GM12878 (cell line): ENCODE measurements around the gene IFNAR1. TPM values are rescaled to one million over a fixed set of nuclear protein-coding genes. Genes with fewer than 3 reads are reported as not detected.

Experiments
- ATAC-seq: fragments of 200-7000 bp; cut with Tn5 transposase; 3 replicates; pipeline ENCODE4 v1.9.1; 2020; ENCODE audit warnings: mild to moderate bottlenecking, moderate library complexity
- BruUV-seq: library from RNA; stranded (reverse); fragments of 400-500 nt; replicated peaks from 2 replicates; lab custom pipeline; 2021; lab: Mats Ljungman, UMichigan
- CTCF ChIA-PET: fragments of 300-600 bp; sonication (Branson Sonifier 250); formaldehyde crosslinking; extraction: SDS; loops from one replicate; lab custom pipeline; 2021; ENCODE audit warnings: inconsistent platforms; lab: Yijun Ruan, JAX
- POLR2A ChIA-PET: fragments of 350-600 bp; formaldehyde crosslinking; extraction: SDS; loops from one replicate; lab custom pipeline; 2021; ENCODE audit warnings: inconsistent platforms; lab: Charles Lee
- RAD21 ChIA-PET: fragments of 300-600 bp; sonication (Branson Sonifier 250); formaldehyde crosslinking; loops from one replicate; lab custom pipeline; 2023; ENCODE audit warnings: antibody characterized with exemption; ENCODE audit not compliant: unreplicated experiment; lab: Charles Lee
- SMC1A ChIA-PET: fragments of 300-600 bp; sonication (Branson Sonifier 250); formaldehyde crosslinking; loops from one replicate; lab custom pipeline; 2023; ENCODE audit not compliant: unreplicated experiment, uncharacterized antibody; lab: Charles Lee
- DNase-seq: peaks from one replicate; pipeline ENCODE4 v3.0.0-alpha.2; 2011; ENCODE audit warnings: low read depth, low spot score
- FAIRE-seq: peaks from 3 replicates; lab custom pipeline; 2011; peaks lifted over from hg19 to GRCh38; lab: Jason Lieb, UNC
- H2AFZ ChIP-seq: 2 replicates; pipeline ENCODE4 v1.6.0; 2011; ENCODE audit warnings: low read depth, low read length, control low read depth; ENCODE audit not compliant: control insufficient read depth
- H3K27ac ChIP-seq: 2 replicates; pipeline ENCODE4 v1.5.1; 2011; ENCODE audit warnings: control low read depth; ENCODE audit not compliant: control insufficient read depth, insufficient read depth
- H3K27me3 ChIP-seq, 2 experiments: replicated peaks in 1 of 2; 2 replicates each; pipeline versions ENCODE4 v1.6.0 to v1.6.1; 2011; ENCODE audit warnings: low read length in 1 of 2; ENCODE audit not compliant: control insufficient read depth in 2 of 2, insufficient read depth in 2 of 2
- H3K36me3 ChIP-seq, 2 experiments: 2 replicates each; pipeline ENCODE4 v1.5.1; 2011; ENCODE audit warnings: low read length in 1 of 2; ENCODE audit not compliant: control insufficient read depth in 2 of 2, insufficient read depth in 2 of 2
- H3K4me1 ChIP-seq: 2 replicates; pipeline ENCODE4 v1.6.1; 2011; ENCODE audit warnings: mild to moderate bottlenecking, low read length, moderate library complexity, mixed read lengths; ENCODE audit not compliant: control insufficient read depth, insufficient read depth
- H3K4me2 ChIP-seq: 2 replicates; pipeline ENCODE4 v1.6.0; 2011; ENCODE audit warnings: control low read depth; ENCODE audit not compliant: control insufficient read depth, insufficient read depth
- H3K4me3 ChIP-seq: fragments of 200-600 bp; sonication (generic); 2 replicates; pipeline ENCODE4 v1.5.1; 2016
- H3K79me2 ChIP-seq: 2 replicates; pipeline ENCODE4 v1.6.0; 2011; ENCODE audit warnings: low read length; ENCODE audit not compliant: control insufficient read depth, insufficient read depth
- H3K9ac ChIP-seq: 2 replicates; pipeline ENCODE4 v1.8.0; 2011; ENCODE audit warnings: low read length, control low read depth, mixed read lengths; ENCODE audit not compliant: control insufficient read depth, insufficient read depth
- H3K9me3 ChIP-seq: replicated peaks from 3 replicates; pipeline ENCODE4 v1.5.1; 2011; ENCODE audit warnings: mild to moderate bottlenecking, low read length; ENCODE audit not compliant: control insufficient read depth, insufficient read depth
- H4K20me1 ChIP-seq: 2 replicates; pipeline ENCODE4 v1.6.0; 2011; ENCODE audit not compliant: control insufficient read depth, insufficient read depth
- CHD1 ChIP-seq: IDR thresholded peaks from 2 replicates; pipeline ENCODE4 v1.6.1; 2012; ENCODE audit warnings: low read depth, low read length, improper control_type of control experiment
- ESRRA ChIP-seq: IDR thresholded peaks from 2 replicates; pipeline ENCODE4 v1.6.1; 2012; ENCODE audit warnings: mild to moderate bottlenecking, low read length, improper control_type of control experiment
- JUND ChIP-seq: IDR thresholded peaks from 2 replicates; pipeline ENCODE4 v1.6.1; 2012; ENCODE audit warnings: low read depth, mild to moderate bottlenecking, low read length, improper control_type of control experiment, moderate library complexity
- MEF2A ChIP-seq: IDR thresholded peaks from 2 replicates; pipeline ENCODE4 v1.6.1; 2011; ENCODE audit warnings: low read depth, mild to moderate bottlenecking, low read length, moderate library complexity; ENCODE audit not compliant: insufficient read depth
- MYC ChIP-seq: IDR thresholded peaks from 2 replicates; pipeline ENCODE4 v1.6.1; 2011; ENCODE audit warnings: mild to moderate bottlenecking, low read length, moderate library complexity, inconsistent platforms; ENCODE audit not compliant: insufficient read depth, insufficient replicate concordance, insufficient read length, severe bottlenecking
- PAX8 ChIP-seq: fragments of 450-650 bp; IDR thresholded peaks from 2 replicates; pipeline ENCODE4 v1.6.1; 2017; ENCODE audit warnings: mild to moderate bottlenecking, moderate library complexity
- RAD51 ChIP-seq: fragments of 450-650 bp; IDR thresholded peaks from 2 replicates; pipeline ENCODE4 v1.6.1; 2016; ENCODE audit warnings: moderate library complexity, mild to moderate bottlenecking, inconsistent platforms
- SREBF2 ChIP-seq: IDR thresholded peaks from 2 replicates; pipeline ENCODE4 v1.6.1; 2012; ENCODE audit warnings: mild to moderate bottlenecking, low read length
- WGBS: methylation state at CpG from one replicate; pipeline ENCODE4 v1.1.6; 2016; ENCODE audit warnings: low lambda C conversion rate; ENCODE audit not compliant: insufficient replicate concordance, insufficient coverage; ENCODE audit errors: missing lambda C conversion rate; 5-methylcytosine and 5-hydroxymethylcytosine counted together
- in situ Hi-C: fragments of 300-500 bp; cut with MboI; formaldehyde crosslinking; loops from 9 replicates; pipeline ENCODE4 v1.14.3; 2018; ENCODE audit warnings: mixed read lengths
- intact Hi-C: fragments of 100-400 bp; cut with micrococcal nuclease; formaldehyde crosslinking; loops from one replicate; pipeline ENCODE4 v1.14.2; 2022; ENCODE audit not compliant: unreplicated experiment
- polyA plus RNA-seq, 11 experiments: library from polyadenylated mRNA; depleted of rRNA in 4 of 11; unstranded in 6 of 11; stranded (reverse) in 5 of 11; fragments of >200 nt; fragmentation: Nextera tagmentation in 4 of 11; fragmentation: Illumina TruSeq in 1 of 11; extraction: Ambion mirVana in 4 of 11; extraction: Trizol in 1 of 11; gene quantifications; 1 replicate in 1 of 11; 2 replicates in 10 of 11; pipeline versions ENCODE4 v1.2.1 to v1.2.3, GENCODE V29; 2011 to 2016; ENCODE audit warnings: inconsistent platforms in 2 of 11, missing spikeins in 2 of 11, low read depth in 1 of 11
- total RNA-seq, 4 experiments: library from RNA; depleted of rRNA in 3 of 4; stranded (reverse); fragments of >200 nt in 3 of 4; fragmentation: Illumina TruSeq in 1 of 4; extraction: Trizol in 1 of 4; gene quantifications; 2 replicates each; pipeline versions ENCODE4 v1.2.1 to v1.2.3, GENCODE V29; 2013 to 2021

Gene IFNAR1
- total and polyA plus RNA-seq, 10 of the 15 experiments (the other 5 are each of a cell fraction or from before 2014, with no cell fraction given): 12.0 to 62.4 (median 24.6) TPM

- Histone ChIP-seq H3K79me2 (no peaks in the 10 kb centered on the region), H3K36me3 (no peaks in the 10 kb centered on the region), H3K4me1 (peaks cover 16% of the 10 kb centered on the region), H2AFZ (no peak overlapping the region)
- POLR2A ChIA-PET: interaction anchor here (1.2 kb wide), 1 partner anchor 9 kb away, joined by 9 read pairs; no protein-coding TSS in a partner anchor
- RAD21 ChIA-PET: interaction anchor here (1.2 to 3.5 kb wide), 3 partner anchors 11 to 39 kb away, joined by 3 to 12 read pairs (median 6); no protein-coding TSS in a partner anchor
- no peak for DNase-seq
- TF ChIP-seq MEF2A: no peak
- no peak for TF ChIP-seq CHD1
- TF ChIP-seq PAX8: no peak
- no peak for TF ChIP-seq RAD51
- no peak for TF ChIP-seq JUND
- no peak for TF ChIP-seq MYC
- TF ChIP-seq, all 136 proteins: peak for 0
- Histone ChIP-seq H3K27me3 (no peaks in the 10 kb centered on the region), H3K4me3 (no peak overlapping the region), H3K4me2 (no peak overlapping the region), H3K9ac (no peak overlapping the region), H3K27ac (no peak overlapping the region), H4K20me1 (no peaks in the 10 kb centered on the region), H3K9me3 (no peaks in the 10 kb centered on the region)
- ATAC-seq (no peak), FAIRE-seq (no peak)
- BruUV-seq: no TSS peak
- WGBS: 97% methylated on average over 6 of the region's 6 CpGs
- intact Hi-C loops: no loop called here
- CTCF ChIA-PET: interaction anchor here (0.6 to 3.1 kb wide), 3 partner anchors 10 to 51 kb away, joined by 3 to 21 read pairs (median 3); no protein-coding TSS in a partner anchor
- SMC1A ChIA-PET: interaction anchor here (0.6 to 2.8 kb wide), 6 partner anchors 9 to 130 kb away, joined by 3 to 13 read pairs (median 4); partner anchors contain the start of gene IL10RB
- in situ Hi-C loops: no loop called here
These were observed 71.1 kb downstream of the IFNAR1 start for GRCh38 chr21:33395891-33396331.

- BruUV-seq: no TSS peak
- Histone ChIP-seq H3K27me3 (no peaks in the 10 kb centered on the region), H4K20me1 (no peaks in the 10 kb centered on the region), H3K9ac (no peak overlapping the region), H3K27ac (no peak overlapping the region), H3K36me3 (no peaks in the 10 kb centered on the region), H3K9me3 (no peaks in the 10 kb centered on the region), H3K4me2 (no peak overlapping the region), H2AFZ (no peak overlapping the region), H3K79me2 (no peaks in the 10 kb centered on the region), H3K4me3 (no peak overlapping the region), H3K4me1 (peaks cover 16% of the 10 kb centered on the region)
- FAIRE-seq (no peak), DNase-seq (no peak), ATAC-seq (no peak)
- intact Hi-C loops (no loop called here), in situ Hi-C loops (no loop called here)
- POLR2A ChIA-PET: interaction anchor here (1.2 to 1.5 kb wide), 2 partner anchors 9 to 12 kb away, joined by 7 to 9 read pairs; no protein-coding TSS in a partner anchor
- RAD21 ChIA-PET: interaction anchor here (1.8 to 3.5 kb wide), 2 partner anchors 12 to 38 kb away, joined by 6 to 12 read pairs; no protein-coding TSS in a partner anchor
- 100% methylated on average over 6 of the region's 6 CpGs for WGBS
- CTCF ChIA-PET: interaction anchor here (0.8 to 3.1 kb wide), 2 partner anchors 11 to 21 kb away, joined by 3 to 21 read pairs; no protein-coding TSS in a partner anchor
- SMC1A ChIA-PET: interaction anchor here (0.6 to 2.8 kb wide), 6 partner anchors 10 to 130 kb away, joined by 3 to 13 read pairs (median 4); partner anchors contain the start of gene IL10RB
- no peak for TF ChIP-seq SREBF2
- no peak for TF ChIP-seq ESRRA
These were observed 71.7 kb downstream of the IFNAR1 start for GRCh38 chr21:33396436-33396835.
